CD4-positive, alpha-beta T cell treated with Interleukin-17A for 4 hours (primary cell): ENCODE results near the gene GAB2.
"Not testable (repeated sequence)": the region's sequence is repeated elsewhere in the genome, so short reads cannot be mapped to it uniquely, and the experiment has no call there.

Experiments
- DNase-seq: peaks from one replicate; pipeline ENCODE4 v3.0.0-alpha.2; 2020; ENCODE audit warnings: mixed read lengths

Gene GAB2, protein sequence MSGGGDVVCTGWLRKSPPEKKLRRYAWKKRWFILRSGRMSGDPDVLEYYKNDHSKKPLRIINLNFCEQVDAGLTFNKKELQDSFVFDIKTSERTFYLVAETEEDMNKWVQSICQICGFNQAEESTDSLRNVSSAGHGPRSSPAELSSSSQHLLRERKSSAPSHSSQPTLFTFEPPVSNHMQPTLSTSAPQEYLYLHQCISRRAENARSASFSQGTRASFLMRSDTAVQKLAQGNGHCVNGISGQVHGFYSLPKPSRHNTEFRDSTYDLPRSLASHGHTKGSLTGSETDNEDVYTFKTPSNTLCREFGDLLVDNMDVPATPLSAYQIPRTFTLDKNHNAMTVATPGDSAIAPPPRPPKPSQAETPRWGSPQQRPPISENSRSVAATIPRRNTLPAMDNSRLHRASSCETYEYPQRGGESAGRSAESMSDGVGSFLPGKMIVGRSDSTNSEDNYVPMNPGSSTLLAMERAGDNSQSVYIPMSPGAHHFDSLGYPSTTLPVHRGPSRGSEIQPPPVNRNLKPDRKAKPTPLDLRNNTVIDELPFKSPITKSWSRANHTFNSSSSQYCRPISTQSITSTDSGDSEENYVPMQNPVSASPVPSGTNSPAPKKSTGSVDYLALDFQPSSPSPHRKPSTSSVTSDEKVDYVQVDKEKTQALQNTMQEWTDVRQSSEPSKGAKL

DNA sequence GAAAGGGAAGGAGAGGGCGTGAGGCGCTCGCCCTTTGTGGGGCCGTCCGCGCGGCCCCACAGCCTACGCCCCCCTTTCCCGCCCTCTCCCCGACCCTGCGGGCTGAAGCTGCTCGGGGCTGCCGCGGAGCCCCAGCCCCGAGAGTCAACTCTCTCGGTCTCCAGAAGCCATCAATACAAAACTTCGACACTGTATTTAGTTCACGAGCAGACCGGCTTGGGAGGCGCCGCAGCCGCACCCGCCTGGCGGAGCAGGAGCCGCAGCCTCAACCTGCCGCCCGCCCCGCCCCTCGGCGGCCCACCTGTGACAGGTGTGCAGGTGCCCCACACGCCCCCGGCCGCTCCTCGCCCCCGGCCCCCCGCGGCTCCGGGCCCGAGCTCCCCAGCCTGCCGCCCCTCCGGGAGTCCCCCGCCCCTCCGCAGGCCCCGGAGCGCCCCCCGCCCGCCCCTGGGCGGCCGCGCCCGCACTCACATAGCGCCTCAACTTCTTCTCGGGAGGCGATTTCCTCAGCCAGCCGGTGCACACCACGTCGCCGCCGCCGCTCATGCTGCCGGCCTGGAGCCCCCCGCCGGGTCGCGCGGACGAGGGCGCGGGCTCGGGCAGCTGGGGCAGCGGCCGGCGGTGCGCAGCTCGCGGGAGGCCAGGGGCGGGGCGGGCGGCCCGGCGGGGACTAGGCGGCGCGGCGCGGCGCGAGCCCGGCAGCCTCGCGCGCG is at the start of gene GAB2:
Gene GAB2 (minus strand): TSS at position 646 of the 713 bp plus-strand sequence. CDS start 100 bp downstream, at position 546.
- DNase-seq = peak; percentile 53

DNA sequence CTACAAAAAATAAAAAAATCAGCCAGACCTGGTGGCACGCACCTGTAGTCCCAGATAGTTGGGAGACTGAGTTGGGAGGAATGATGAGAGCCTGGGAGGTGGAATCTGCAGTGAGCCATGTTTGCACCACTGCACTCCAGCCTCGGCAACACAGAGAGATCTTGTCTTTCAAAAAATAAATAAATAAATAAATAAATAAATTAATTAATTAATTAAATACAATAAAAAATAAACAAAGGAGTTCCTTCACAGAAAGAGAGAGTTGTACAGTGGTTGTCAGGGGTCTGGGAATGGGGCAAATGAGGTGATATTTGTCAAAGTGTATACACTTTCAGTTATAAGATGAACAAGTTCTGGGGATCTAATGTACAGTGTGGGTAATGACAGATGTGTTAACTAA is 49.8 kb upstream of the GAB2 start:
- DNase-seq = no peak

DNA sequence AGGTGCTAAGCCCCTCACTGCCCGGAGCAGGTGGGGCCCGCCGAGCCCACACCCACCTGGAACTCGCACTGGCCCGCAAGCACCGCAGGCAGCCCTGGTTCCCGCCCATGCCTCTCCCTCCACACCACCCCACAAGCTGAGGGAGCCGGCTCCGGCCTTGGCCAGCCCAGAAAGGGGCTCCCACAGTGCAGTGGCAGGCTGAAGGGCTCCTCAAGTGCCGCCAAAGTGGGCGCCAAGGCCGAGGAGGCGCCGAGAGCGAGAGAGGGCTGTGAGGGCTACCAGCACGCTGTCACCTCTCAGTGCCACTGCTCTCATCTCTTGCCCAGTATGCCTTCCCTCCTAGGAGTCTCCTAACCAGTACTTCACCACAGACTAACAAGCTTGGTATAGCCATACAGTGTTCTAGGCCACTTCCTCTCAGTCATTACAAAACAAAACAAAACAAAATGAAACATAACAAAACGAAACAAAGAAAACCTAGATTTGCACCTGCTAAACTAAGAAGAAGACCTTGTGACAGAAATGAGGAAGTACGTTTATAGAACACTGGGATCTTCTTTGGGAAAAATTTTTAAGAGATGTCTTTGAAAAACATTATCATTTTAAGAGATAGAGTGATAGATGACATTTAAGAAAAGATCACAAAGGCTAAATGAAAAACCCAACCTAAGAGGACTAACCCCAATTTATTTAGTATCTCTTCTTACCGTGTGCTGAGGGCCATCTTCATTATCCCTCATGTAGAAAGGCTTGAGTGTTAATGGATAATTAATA is 47.7 kb upstream of the GAB2 start:
- DNase-seq = peak; percentile 6

DNA sequence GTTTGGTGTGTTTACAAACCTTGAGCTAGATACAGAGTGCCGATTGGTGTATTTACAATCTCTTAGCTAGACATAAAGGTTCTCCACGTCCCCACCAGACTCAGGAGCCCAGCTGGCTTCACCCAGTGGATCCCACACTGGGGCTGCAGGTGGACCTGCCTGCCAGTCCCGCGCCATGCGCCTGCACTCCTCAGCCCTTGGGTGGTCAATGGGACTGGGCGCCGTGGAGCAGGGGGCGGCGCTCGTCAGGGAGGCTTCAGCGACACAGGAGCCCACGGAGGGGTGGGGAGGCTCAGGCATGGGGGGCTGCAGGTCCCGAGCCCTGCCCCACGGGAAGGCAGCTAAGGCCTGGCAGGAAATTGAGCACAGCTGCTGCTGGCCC is 47.2 kb upstream of the GAB2 start:
- DNase-seq = not testable (repeated sequence)

DNA sequence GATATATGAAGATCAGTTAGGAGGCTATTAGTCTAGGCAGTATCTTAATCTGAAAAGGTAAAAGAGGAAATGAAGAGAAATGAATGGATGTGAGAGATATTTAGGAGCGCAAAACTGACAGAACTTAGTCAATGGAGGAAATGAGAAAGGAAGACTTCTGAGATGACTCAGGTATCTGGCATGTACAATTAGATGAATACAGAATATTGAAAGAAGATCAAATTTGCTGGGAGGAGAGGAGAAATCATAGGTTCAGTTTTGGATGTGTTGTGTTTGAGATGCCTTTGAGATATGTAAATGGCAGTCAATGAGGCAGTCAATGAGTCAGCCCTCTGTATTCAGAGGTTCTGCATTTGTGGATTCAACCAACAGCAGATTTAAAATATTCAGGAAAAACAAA is 42.9 kb upstream of the GAB2 start:
- DNase-seq = no peak

DNA sequence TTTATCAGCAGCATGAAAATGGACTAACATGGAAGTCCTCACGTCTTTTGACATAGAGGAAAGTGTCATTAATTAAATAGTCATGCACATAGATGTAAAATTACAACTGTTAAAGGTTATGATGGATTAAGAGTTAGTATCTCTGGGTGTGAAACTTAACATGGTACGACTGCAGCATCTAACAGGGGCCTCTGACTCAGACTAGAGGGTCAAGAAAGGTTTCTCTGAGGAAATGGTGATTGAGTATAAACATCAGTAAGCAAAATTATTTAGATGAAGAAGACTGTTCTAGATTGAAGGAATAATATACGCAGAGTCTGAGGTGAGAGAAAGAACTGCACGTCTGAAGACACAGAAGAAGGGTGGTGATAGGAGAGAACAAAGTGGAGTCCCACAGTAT is 42.1 kb upstream of the GAB2 start:
- DNase-seq = no peak

GRCh38 chr11:78457448-78457847 is 39.8 kb upstream of the GAB2 start:
- DNase-seq = no peak

DNA sequence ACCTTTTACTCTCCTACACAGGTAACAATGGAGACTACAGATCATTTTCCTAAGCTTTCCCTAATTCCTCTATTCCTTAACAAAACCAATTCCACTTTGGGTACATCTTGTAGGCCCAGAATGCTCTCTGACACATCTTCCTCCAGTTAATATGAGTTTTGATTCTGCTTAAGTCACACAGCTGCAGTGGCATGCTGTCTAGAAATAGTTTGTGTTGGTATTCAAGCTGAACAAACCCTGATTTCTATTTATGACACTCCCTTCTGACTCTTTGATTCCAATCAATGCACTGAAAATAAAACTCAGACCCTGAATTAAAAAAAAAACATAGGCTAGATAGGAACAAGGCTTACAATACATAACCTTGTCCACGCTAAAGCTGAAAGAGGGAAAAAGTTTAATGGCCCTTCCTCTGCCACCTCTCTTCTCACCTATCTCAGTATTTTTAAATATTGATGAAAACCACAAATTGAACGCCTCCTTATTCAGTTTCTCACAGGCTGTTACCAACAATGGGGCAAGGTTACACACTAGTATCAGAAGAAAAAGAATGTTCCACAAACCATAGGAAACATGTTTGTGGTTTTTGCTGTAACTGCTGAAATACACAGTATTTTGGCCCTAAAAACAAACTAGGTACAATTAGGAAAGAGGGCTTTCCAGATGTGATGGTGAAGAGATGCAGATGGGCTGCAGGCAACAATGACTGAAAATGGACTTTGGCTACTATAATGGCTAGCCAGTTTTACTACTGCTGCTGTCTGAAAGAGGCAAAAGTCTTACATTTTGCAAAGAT is 35.7 kb upstream of the GAB2 start:
- DNase-seq = no peak

GRCh38 chr11:78451371-78452150 is 33.9 kb upstream of the GAB2 start:
- DNase-seq = no peak

DNA sequence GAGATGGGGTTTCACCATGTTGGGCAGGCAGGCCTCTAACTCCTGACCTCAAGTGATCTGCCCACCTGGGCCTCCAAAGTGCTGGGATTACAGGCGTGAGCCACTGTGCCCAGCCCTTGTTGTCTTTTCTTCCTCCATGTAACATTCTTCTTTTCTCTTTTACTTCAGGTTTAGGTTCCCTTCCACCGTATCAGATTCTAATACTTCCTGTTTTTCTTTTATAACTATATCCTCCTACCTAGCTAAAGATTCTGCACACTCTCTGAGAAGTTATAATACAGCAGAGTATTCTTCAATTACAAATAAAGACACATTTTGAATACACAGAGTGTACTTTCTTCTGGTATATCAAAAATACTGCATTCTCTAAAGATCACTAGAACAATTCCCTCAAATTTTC is 33.2 kb upstream of the GAB2 start:
- DNase-seq = no peak

- no peak for DNase-seq
Observed at GRCh38 chr11:78449866-78450265, 32.2 kb upstream of the GAB2 start.

DNA sequence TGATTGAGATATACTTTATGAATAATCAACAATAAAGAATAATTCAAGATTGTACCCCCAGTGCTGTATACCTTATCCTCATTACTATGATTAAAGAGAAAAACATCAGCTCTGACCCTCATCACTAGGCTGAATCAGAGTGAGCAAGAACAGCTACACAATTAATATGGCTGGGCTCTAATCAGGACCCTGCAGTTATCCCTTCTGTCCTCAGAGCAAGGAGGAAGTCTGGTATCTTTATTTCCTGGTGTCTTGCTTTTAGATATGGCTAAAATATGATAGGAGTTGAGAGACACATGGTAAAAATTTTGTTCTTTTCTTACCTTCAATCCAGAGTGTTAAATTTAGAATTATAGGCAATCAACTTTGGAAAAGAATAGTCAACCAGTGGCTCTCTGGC is 28.6 kb upstream of the GAB2 start:
- DNase-seq = no peak

- DNase-seq = no peak
Observed at GRCh38 chr11:78444726-78445125, 27.1 kb upstream of the GAB2 start.

- DNase-seq = no peak
Observed at GRCh38 chr11:78441956-78442355, 24.3 kb upstream of the GAB2 start.

DNA sequence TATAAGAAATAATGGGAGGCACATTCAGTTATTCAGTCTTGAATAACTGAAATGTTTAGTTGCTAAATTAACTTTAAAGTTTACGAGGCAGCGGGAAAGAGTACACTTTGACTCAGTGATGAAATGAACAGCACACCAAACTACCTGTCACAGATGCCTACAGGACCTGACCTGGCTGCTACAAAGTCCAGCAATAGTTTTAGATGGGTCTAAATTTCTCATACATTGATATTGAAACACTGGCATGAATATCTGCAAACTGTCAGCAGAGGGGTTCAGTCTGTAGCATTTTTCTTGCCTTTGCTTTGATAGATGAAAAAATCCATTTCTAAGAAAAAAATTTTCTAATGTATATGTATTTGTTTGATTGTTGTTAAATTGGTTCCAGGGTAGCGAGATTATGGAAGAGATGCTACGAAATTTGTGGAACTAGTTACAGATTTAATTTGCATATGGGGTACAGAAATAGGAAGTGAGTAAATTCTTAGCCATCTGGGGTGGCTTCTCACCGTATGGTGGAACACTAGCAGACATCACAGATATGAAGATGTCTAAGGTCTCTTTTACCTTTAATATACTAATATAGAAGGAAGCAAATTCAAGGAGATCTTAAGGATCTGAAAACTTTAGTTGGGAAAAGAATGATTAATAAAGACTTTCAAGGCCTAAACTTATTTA is 20.8 kb upstream of the GAB2 start:
- no peak for DNase-seq

DNA sequence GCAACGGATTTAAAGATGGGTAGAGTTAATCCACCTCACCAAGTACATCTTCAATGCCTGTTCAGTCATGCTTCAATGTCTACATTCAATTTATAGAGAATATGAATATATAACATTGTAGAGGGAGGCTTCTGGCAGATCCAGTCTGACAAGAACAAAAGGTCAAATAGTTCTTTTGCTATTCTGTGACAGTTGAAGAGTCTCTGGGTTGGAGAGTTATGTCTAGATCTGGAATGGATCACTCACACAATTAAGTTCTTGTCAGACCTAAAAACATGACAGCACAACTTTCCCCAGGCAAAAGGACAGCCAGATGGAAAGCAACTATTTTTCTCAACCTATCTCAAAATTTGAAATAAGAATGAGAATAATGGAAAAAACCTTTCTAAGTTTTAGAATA is 15.3 kb upstream of the GAB2 start:
- DNase-seq = no peak

DNA sequence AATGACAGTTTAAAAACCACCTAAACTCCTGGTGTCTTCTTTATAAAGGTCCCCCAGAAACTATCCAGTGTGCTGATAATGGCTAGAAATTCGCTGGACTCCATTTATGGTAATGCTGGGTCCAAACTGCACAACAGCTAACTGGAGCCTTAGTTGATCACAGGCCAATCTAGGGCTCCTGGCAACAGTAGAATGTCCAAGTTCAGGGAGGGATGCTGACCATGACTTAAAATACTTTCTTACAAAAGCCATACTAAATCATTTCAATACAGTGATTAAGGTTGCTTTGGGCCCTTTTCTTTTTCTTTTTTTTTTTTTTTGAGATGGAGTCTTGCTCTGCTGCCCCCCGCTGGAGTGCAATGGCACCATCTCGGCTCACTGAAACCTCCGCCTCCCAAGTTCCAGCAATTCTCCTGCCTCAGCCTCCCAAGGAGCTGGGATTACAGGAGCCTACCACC is 14.5 kb upstream of the GAB2 start:
- DNase-seq = peak; percentile 28

DNA sequence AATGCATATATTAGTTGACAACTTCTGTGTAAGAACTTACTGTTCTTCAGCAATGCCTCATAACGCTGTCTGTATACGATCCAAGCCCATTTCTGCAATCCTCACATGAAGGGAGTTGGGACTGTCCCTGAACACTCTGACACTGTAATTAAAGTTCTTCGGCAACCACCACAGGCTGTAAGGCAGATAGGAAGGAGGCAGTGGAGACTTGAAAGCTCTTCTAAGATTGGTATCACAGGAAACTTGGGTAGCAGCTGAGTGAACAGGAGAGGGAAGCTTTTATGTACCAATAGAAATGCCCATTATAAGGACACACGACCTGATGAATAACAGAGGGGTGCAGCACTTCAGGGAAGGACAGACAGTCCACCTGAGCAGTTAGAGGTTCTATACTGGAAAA is 12.0 kb upstream of the GAB2 start:
- no peak for DNase-seq

GRCh38 chr11:78429209-78429608 is 11.6 kb upstream of the GAB2 start:
- no peak for DNase-seq

DNA sequence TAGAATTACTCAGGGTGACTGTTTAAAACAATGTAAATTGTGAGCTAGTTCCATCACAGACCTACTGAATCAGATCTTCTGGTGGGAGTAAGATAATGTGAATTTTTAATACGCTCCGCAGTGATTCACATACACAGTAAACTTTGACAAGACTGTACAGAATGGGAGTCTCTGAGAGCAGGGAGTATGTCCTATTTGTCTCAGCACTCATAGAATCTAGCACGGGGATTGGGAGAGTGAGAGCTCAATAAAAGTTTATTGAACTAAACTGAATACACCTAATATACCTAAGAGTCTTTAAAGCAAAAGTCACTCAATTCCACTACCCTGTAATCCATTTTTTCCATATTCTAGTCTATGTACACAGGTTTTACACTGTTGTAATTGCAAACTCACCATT is 11.2 kb upstream of the GAB2 start:
- DNase-seq = no peak

- no peak for DNase-seq
Observed at GRCh38 chr11:78428266-78428636, 10.6 kb upstream of the GAB2 start.
